Mesangial cell (primary cell): ENCODE measurements around the gene FOXL2NB. TPM values are rescaled to one million over a fixed set of nuclear protein-coding genes. Genes with fewer than 3 reads are reported as not detected.

Experiments
- total RNA-seq: library from RNA; depleted of rRNA; stranded (reverse); fragments of >200 nt; gene quantifications from 2 replicates; pipeline ENCODE4 v1.2.3, GENCODE V29; 2015

Gene FOXL2NB
- total RNA-seq = 0.13 TPM in 1 of 2 replicates, not detected in the other

GRCh38 chr3:138946663-138947494 lies at the start of gene FOXL2NB, which contains the start of gene FOXL2:
FOXL2NB (plus strand) TSS chr3:138947217; CDS start chr3:138947365, 148 bp downstream.
FOXL2 (minus strand) TSS chr3:138947137; CDS start chr3:138946722, 415 bp downstream.

Other genes with a start within 250 kb of the FOXL2NB start
- gene PIK3CB, start 112.3 kb upstream of the FOXL2NB start, total RNA-seq = 11.6 and 12.0 TPM in 2 replicates
- gene FOXL2, start 80 bp upstream of the FOXL2NB start, total RNA-seq = 0.13 and 0.16 TPM in 2 replicates
- gene PRR23A, start 59.1 kb downstream of the FOXL2NB start, total RNA-seq = not detected in 2 replicates
- gene PRR23B, start 73.7 kb downstream of the FOXL2NB start, total RNA-seq = not detected in 2 replicates
- gene PRR23C, start 97.7 kb downstream of the FOXL2NB start, total RNA-seq = not detected in 2 replicates